Upper lobe of right lung (tissue), 1 donor: ENCODE measurements around the gene SULT1C2. TPM values are rescaled to one million over a fixed set of nuclear protein-coding genes. Genes with fewer than 3 reads are reported as not detected.

ENCODE experiments used
- ATAC-seq: fragments of 200-7000 bp; cut with Tn5 transposase; one replicate; pipeline ENCODE4 v1.9.1; 2020; ENCODE audit warnings: mild to moderate bottlenecking, moderate library complexity
- DNase-seq: peaks from one replicate; pipeline ENCODE4 v3.0.0-alpha.2; 2020
- H3K27ac ChIP-seq: fragments of 200-600 bp; one replicate; pipeline ENCODE4 v1.8.0; 2022
- H3K27me3 ChIP-seq: fragments of 200-600 bp; one replicate; pipeline ENCODE4 v1.8.0; 2022; ENCODE audit warnings: mild to moderate bottlenecking
- H3K36me3 ChIP-seq: fragments of 200-600 bp; one replicate; pipeline ENCODE4 v1.8.0; 2022
- H3K4me1 ChIP-seq: fragments of 200-600 bp; one replicate; pipeline ENCODE4 v1.8.0; 2022
- H3K4me3 ChIP-seq: fragments of 200-600 bp; one replicate; pipeline ENCODE4 v1.8.0; 2022; ENCODE audit warnings: mild to moderate bottlenecking
- H3K9me3 ChIP-seq: fragments of 200-600 bp; one replicate; pipeline ENCODE4 v1.8.0; 2022
- intact Hi-C: fragments of 100-400 bp; cut with DNase I; formaldehyde crosslinking; loops from one replicate; pipeline ENCODE4 v1.11.0; 2022
- total RNA-seq: library from RNA; stranded (reverse); fragmentation: NEBNext Ultra II Directional; extraction: Animal tissue kit (Norgen Biotek cat#: 25700); gene quantifications from one replicate; pipeline ENCODE4 v1.2.1, GENCODE V29; 2021
- TF ChIP-seq, protein P1 (sequence below): fragments of 200-600 bp; IDR thresholded peaks from one replicate; pipeline ENCODE4 v1.8.0; 2022; ENCODE audit warnings: antibody characterized with exemption
- donor health status: DM: no; HTN: yes; CAD: no; lungs with severe emphysema.

SULT1C2 gene
- total RNA-seq, 1 donor from 2014 or later, result 5.8 TPM

- Histone ChIP-seq H3K4me1 (no peaks in the 10 kb centered on the region), H3K27me3 (no peaks in the 10 kb centered on the region), H3K4me3 (no peak overlapping the region), H3K27ac (no peak overlapping the region), H3K36me3 (no peaks in the 10 kb centered on the region), H3K9me3 (no peaks in the 10 kb centered on the region)
- intact Hi-C loops, result no loop called here
- DNase-seq (no peak), ATAC-seq (no peak)
- TF ChIP-seq, protein P1, sequence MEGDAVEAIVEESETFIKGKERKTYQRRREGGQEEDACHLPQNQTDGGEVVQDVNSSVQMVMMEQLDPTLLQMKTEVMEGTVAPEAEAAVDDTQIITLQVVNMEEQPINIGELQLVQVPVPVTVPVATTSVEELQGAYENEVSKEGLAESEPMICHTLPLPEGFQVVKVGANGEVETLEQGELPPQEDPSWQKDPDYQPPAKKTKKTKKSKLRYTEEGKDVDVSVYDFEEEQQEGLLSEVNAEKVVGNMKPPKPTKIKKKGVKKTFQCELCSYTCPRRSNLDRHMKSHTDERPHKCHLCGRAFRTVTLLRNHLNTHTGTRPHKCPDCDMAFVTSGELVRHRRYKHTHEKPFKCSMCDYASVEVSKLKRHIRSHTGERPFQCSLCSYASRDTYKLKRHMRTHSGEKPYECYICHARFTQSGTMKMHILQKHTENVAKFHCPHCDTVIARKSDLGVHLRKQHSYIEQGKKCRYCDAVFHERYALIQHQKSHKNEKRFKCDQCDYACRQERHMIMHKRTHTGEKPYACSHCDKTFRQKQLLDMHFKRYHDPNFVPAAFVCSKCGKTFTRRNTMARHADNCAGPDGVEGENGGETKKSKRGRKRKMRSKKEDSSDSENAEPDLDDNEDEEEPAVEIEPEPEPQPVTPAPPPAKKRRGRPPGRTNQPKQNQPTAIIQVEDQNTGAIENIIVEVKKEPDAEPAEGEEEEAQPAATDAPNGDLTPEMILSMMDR, result no peak
Observed at GRCh38 chr2:108314586-108315296, 26.0 kb downstream of the SULT1C2 start.

GRCh38 chr2:108315444-108315934, 26.8 kb downstream of the SULT1C2 start:
- TF ChIP-seq, protein P1, result no peak
- peak overlapping the region; percentile 44 for H3K27ac ChIP-seq
- H3K9me3 ChIP-seq, result no peaks in the 10 kb centered on the region
- no peaks in the 10 kb centered on the region for H3K4me1 ChIP-seq
- intact Hi-C loops, result no loop called here
- no peak overlapping the region for H3K4me3 ChIP-seq
- ATAC-seq (peak; percentile 92), DNase-seq (no peak)
- no peaks in the 10 kb centered on the region for H3K36me3 ChIP-seq
- H3K27me3 ChIP-seq, result no peaks in the 10 kb centered on the region

DNA sequence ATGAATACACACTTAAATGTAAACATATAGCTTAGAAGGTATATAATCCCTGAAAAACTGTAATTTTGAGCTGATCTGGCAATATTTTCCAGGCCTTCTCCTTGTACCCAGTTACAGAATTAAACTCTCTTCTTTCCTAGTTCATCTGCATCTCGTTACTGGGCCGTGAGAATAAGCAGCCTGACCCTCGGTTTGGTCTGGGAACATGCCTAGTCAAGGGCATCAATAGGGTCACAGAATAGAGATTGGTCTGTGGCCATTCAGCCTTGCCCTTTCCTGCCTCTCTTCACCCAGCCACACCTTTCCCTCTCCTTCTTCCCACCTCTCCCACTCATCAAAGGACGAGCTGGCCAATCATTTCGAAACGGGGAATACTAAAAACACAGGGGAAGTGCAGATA, 27.3 kb downstream of the SULT1C2 start:
- TF ChIP-seq, protein P1, result no peak
- ATAC-seq (peak; percentile 25), DNase-seq (no peak)
- intact Hi-C loops, result no loop called here
- peak overlapping the region; percentile 44 for H3K27ac ChIP-seq
- H3K4me1 ChIP-seq, result no peaks in the 10 kb centered on the region
- H3K9me3 ChIP-seq, result no peaks in the 10 kb centered on the region
- no peaks in the 10 kb centered on the region for H3K27me3 ChIP-seq
- no peak overlapping the region for H3K4me3 ChIP-seq
- H3K36me3 ChIP-seq, result no peaks in the 10 kb centered on the region

- Histone ChIP-seq H3K9me3 (no peaks in the 10 kb centered on the region), H3K4me1 (no peaks in the 10 kb centered on the region), H3K4me3 (no peak overlapping the region), H3K27ac (no peak overlapping the region), H3K27me3 (no peaks in the 10 kb centered on the region), H3K36me3 (no peaks in the 10 kb centered on the region)
- intact Hi-C loops, result no loop called here
- DNase-seq (no peak), ATAC-seq (peak; percentile 48)
- TF ChIP-seq, protein P1, result no peak
Observed at GRCh38 chr2:108316461-108317258, 28.0 kb downstream of the SULT1C2 start.

- H3K9me3 ChIP-seq, result no peaks in the 10 kb centered on the region
Observed at GRCh38 chr2:108320326-108320922, 31.7 kb downstream of the SULT1C2 start.

More at GRCh38 chr2:108320326-108320922, 31.7 kb downstream of the SULT1C2 start:
- TF ChIP-seq, protein P1, result no peak
- no peaks in the 10 kb centered on the region for H3K27me3 ChIP-seq
- H3K4me3 ChIP-seq, result no peak overlapping the region
- ATAC-seq (no peak), DNase-seq (no peak)
- no peaks in the 10 kb centered on the region for H3K4me1 ChIP-seq
- intact Hi-C loops, result no loop called here
- no peak overlapping the region for H3K27ac ChIP-seq
- no peaks in the 10 kb centered on the region for H3K36me3 ChIP-seq
